ENCODE data around the gene ISG20L2. TPM values are rescaled to one million over a fixed set of nuclear protein-coding genes. Genes with fewer than 3 reads are reported as not detected.

ISG20L2 gene
- total RNA-seq, 1 donor from 2014 or later, result 47.0 TPM

DNA sequence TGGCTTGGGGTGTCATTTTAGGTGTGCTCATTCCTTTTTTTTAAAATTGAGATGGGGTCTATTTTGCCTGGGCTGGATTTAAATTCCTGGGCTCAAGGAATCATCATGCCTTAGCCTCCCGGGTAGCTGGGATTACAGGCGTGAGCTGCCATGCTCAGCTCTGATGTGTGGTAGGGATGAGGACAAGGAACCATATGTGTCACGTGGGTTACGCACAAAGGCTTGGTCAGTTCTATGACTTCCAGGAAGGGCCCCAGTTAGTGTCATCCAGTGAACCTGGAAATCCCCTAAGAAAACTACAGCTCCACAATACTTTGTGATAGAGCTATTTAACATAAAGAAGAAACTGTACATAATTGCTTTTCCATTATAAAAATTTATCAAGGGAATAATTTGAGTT lies 7.0 kb downstream of the ISG20L2 start:
- H3K27me3 Mint-ChIP-seq (ENCODE audit: low read depth), result no peaks in the 10 kb centered on the region
- H3K27ac Mint-ChIP-seq (ENCODE audit: unreplicated experiment), result no peak overlapping the region
- H3K4me3 Mint-ChIP-seq, result no peak overlapping the region
- no peak for DNase-seq (ENCODE audit: low read depth, low spot score)
- peaks cover 7% of the 10 kb centered on the region for H3K36me3 Mint-ChIP-seq (ENCODE audit: low read depth)
- peaks cover 16% of the 10 kb centered on the region for H3K4me1 Mint-ChIP-seq
- TF ChIP-seq, protein P1, sequence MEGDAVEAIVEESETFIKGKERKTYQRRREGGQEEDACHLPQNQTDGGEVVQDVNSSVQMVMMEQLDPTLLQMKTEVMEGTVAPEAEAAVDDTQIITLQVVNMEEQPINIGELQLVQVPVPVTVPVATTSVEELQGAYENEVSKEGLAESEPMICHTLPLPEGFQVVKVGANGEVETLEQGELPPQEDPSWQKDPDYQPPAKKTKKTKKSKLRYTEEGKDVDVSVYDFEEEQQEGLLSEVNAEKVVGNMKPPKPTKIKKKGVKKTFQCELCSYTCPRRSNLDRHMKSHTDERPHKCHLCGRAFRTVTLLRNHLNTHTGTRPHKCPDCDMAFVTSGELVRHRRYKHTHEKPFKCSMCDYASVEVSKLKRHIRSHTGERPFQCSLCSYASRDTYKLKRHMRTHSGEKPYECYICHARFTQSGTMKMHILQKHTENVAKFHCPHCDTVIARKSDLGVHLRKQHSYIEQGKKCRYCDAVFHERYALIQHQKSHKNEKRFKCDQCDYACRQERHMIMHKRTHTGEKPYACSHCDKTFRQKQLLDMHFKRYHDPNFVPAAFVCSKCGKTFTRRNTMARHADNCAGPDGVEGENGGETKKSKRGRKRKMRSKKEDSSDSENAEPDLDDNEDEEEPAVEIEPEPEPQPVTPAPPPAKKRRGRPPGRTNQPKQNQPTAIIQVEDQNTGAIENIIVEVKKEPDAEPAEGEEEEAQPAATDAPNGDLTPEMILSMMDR (conservative IDR thresholded peaks at IDR 0.05), result no peak
- no peaks in the 10 kb centered on the region for H3K9me3 Mint-ChIP-seq

DNA sequence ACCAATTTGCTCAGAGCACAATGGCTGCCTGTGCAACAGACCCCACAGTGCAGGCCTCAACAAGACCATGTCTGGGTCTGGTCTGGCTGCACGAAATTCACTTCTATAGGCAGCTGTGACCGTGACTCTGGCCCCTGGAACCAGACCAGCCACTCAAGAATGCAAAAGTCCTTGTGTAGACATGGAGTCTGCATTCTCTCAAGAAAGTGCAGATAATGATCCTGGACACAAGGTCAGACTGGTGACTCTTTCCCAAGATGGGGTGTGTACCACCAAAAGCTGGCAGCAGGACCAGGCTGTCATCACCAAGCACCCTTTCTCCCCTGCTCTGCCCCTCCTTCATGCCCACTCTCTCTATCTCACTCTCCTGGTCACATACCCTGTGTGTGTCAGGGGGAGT lies 7.4 kb downstream of the ISG20L2 start:
- no peaks in the 10 kb centered on the region for H3K9me3 Mint-ChIP-seq
- no peak for DNase-seq (ENCODE audit: low read depth, low spot score)
- peaks cover 8% of the 10 kb centered on the region for H3K36me3 Mint-ChIP-seq (ENCODE audit: low read depth)
- H3K4me3 Mint-ChIP-seq, result no peak overlapping the region
- TF ChIP-seq, protein P1 (conservative IDR thresholded peaks at IDR 0.05), result no peak
- no peaks in the 10 kb centered on the region for H3K27me3 Mint-ChIP-seq (ENCODE audit: low read depth)
- no peak overlapping the region for H3K27ac Mint-ChIP-seq (ENCODE audit: unreplicated experiment)
- H3K4me1 Mint-ChIP-seq, result peaks cover 16% of the 10 kb centered on the region

DNA sequence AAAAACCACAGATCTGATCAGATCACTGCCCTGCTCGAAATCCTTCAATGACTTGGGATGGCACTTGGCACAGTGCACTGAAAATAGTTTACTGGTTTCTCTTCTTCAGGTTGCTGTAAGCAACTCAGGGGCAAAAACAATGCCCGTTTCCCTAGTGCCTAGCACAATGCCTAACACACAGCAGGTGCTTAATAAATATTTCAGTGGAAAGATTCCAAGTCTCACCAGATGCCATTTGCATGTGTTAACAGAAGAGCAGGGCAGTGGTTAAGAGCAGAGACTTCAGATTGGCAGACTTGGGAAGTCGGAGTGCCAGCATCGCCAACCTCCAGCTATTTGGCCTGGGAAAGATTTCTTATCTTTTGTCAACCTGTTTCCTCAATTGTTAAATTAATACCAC lies 11.2 kb downstream of the ISG20L2 start:
- Mint-ChIP-seq H3K4me3 (peak overlapping the region; percentile 1), H3K9me3 (no peaks in the 10 kb centered on the region), H3K27ac (ENCODE audit: unreplicated experiment) (no peak overlapping the region), H3K4me1 (peaks cover 17% of the 10 kb centered on the region), H3K27me3 (ENCODE audit: low read depth) (no peaks in the 10 kb centered on the region), H3K36me3 (ENCODE audit: low read depth) (peaks cover 9% of the 10 kb centered on the region)
- DNase-seq (ENCODE audit: low read depth, low spot score), result no peak
- TF ChIP-seq, protein P1 (conservative IDR thresholded peaks at IDR 0.05), result no peak

DNA sequence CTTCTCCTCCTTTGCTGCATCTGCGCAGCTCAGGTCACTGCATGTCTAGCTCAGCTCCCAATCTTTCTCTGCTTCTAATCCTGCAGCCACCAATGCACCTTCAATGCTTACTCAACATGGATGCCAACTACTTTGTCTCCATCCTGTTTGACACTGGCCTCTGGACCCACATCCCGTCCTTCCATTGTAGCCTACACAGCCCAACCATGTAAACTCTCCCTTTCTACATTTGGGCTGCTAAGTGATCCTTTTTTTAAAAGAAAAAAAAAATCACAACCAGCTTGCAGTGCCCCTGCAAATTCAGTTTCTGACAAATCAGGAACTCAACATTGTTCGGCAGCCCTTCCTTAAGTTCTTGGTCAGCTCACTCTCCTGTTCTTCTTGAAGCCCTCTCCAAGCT lies 13.7 kb downstream of the ISG20L2 start:
- peaks cover 9% of the 10 kb centered on the region for H3K36me3 Mint-ChIP-seq (ENCODE audit: low read depth)
- H3K4me3 Mint-ChIP-seq, result peak overlapping the region; percentile 7
- H3K9me3 Mint-ChIP-seq, result no peaks in the 10 kb centered on the region
- no peak overlapping the region for H3K27ac Mint-ChIP-seq (ENCODE audit: unreplicated experiment)
- H3K27me3 Mint-ChIP-seq (ENCODE audit: low read depth), result no peaks in the 10 kb centered on the region
- DNase-seq (ENCODE audit: low read depth, low spot score), result no peak
- TF ChIP-seq, protein P1 (conservative IDR thresholded peaks at IDR 0.05), result no peak
- H3K4me1 Mint-ChIP-seq, result peaks cover 25% of the 10 kb centered on the region

DNA sequence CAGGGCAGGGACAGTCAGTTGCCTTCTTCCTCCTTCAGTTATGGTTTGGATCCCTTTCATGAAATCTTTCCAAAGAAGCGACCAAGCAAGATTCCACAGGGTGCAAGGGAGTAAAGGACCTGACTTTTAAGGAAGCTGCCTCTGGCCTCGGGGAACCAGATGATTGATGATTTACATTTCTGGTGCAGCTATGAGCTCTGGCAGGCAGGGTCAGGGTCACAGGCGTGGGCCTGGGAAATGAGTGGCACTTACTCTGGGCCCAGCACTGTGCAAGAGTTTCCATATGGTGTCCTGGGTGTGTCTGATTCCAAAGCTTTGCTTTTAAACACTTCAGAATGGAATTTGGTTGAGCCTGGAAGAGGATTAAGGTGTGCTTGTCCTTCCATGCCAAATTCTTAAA lies 15.9 kb downstream of the ISG20L2 start:
- no peaks in the 10 kb centered on the region for H3K9me3 Mint-ChIP-seq
- peaks cover 5% of the 10 kb centered on the region for H3K27me3 Mint-ChIP-seq (ENCODE audit: low read depth)
- H3K27ac Mint-ChIP-seq (ENCODE audit: unreplicated experiment), result peak overlapping the region; percentile 19
- H3K36me3 Mint-ChIP-seq (ENCODE audit: low read depth), result peaks cover 9% of the 10 kb centered on the region
- no peak for DNase-seq (ENCODE audit: low read depth, low spot score)
- H3K4me3 Mint-ChIP-seq, result peak overlapping the region; percentile 49
- TF ChIP-seq, protein P1 (conservative IDR thresholded peaks at IDR 0.05), result no peak
- peaks cover 47% of the 10 kb centered on the region for H3K4me1 Mint-ChIP-seq
